WTC11 (cell line): ENCODE measurements around the gene UNC50.

ENCODE experiments used
- ATF1 ChIP-seq: sonication (generic); formaldehyde crosslinking; IDR thresholded peaks from 2 replicates; pipeline ENCODE4 v1.8.1; 2023; ENCODE audit warnings: mild to moderate bottlenecking, moderate library complexity, missing genetic modification reagents
- CTCF ChIP-seq: fragments of 200-600 bp; IDR thresholded peaks from 2 replicates; pipeline ENCODE4 v1.8.0; 2022; ENCODE audit warnings: antibody characterized with exemption
- JUN ChIP-seq: sonication (generic); formaldehyde crosslinking; IDR thresholded peaks from 2 replicates; pipeline ENCODE4 v1.8.0; 2023; ENCODE audit warnings: mild to moderate bottlenecking, missing genetic modification reagents
- SMAD4 ChIP-seq: sonication (generic); formaldehyde crosslinking; IDR thresholded peaks from 2 replicates; pipeline ENCODE4 v1.8.0; 2022; ENCODE audit warnings: mild to moderate bottlenecking, missing genetic modification reagents
- USF1 ChIP-seq: sonication (generic); formaldehyde crosslinking; IDR thresholded peaks from 2 replicates; pipeline ENCODE4 v1.8.0; 2022; ENCODE audit warnings: mild to moderate bottlenecking, missing genetic modification reagents
- ZNF138 ChIP-seq: sonication (generic); formaldehyde crosslinking; conservative IDR thresholded peaks from 2 replicates; pipeline ENCODE4 v1.8.1; 2022; ENCODE audit warnings: mild to moderate bottlenecking, moderate library complexity, missing genetic modification reagents
- TF ChIP-seq, protein P1 (sequence below): sonication (generic); formaldehyde crosslinking; IDR thresholded peaks from 2 replicates; pipeline ENCODE4 v1.8.0; 2023; ENCODE audit warnings: missing genetic modification reagents, mild to moderate bottlenecking, borderline replicate concordance

DNA sequence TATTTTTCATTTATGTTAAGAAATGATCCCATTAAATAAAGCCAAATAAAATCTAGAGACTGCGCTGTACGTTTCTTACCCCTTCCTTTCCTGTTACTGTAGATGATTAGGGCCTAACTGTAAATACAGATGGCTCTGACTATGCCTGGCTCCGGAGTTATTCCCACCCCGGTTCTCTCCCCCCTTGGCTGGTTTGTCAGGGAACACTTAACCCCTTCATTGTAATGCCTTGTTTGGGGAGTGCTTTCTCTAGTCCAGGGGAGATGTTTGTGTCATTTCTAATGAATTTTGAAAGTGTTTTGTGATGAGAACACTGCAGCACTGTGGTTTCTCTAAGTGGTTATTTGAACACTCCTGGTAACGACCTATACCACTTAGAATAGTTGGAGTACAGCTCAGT is 8.8 kb downstream of the UNC50 start:
- TF ChIP-seq CTCF (no peak), ZNF138 (CRISPR knock-in tag) (no peak), SMAD4 (CRISPR knock-in tag) (no peak), USF1 (CRISPR knock-in tag) (no peak), ATF1 (no peak), JUN (CRISPR knock-in tag) (no peak)
- TF ChIP-seq, protein P1, sequence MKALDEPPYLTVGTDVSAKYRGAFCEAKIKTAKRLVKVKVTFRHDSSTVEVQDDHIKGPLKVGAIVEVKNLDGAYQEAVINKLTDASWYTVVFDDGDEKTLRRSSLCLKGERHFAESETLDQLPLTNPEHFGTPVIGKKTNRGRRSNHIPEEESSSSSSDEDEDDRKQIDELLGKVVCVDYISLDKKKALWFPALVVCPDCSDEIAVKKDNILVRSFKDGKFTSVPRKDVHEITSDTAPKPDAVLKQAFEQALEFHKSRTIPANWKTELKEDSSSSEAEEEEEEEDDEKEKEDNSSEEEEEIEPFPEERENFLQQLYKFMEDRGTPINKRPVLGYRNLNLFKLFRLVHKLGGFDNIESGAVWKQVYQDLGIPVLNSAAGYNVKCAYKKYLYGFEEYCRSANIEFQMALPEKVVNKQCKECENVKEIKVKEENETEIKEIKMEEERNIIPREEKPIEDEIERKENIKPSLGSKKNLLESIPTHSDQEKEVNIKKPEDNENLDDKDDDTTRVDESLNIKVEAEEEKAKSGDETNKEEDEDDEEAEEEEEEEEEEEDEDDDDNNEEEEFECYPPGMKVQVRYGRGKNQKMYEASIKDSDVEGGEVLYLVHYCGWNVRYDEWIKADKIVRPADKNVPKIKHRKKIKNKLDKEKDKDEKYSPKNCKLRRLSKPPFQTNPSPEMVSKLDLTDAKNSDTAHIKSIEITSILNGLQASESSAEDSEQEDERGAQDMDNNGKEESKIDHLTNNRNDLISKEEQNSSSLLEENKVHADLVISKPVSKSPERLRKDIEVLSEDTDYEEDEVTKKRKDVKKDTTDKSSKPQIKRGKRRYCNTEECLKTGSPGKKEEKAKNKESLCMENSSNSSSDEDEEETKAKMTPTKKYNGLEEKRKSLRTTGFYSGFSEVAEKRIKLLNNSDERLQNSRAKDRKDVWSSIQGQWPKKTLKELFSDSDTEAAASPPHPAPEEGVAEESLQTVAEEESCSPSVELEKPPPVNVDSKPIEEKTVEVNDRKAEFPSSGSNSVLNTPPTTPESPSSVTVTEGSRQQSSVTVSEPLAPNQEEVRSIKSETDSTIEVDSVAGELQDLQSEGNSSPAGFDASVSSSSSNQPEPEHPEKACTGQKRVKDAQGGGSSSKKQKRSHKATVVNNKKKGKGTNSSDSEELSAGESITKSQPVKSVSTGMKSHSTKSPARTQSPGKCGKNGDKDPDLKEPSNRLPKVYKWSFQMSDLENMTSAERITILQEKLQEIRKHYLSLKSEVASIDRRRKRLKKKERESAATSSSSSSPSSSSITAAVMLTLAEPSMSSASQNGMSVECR = no peak
